GM18907 (cell line): ENCODE data around the gene KMT2B.

Experiments
- ATAC-seq: cut with Tn5 transposase; IDR thresholded peaks from one replicate; pipeline ENCODE4 v1.9.1; 2021; ENCODE audit warnings: mild to moderate bottlenecking, moderate library complexity; ENCODE audit not compliant: unreplicated experiment

The KMT2B gene

GRCh38 chr19:35740423-35741202, 22.8 kb downstream of the KMT2B start:
- peak; percentile 56 for ATAC-seq

GRCh38 chr19:35741203-35741515, 23.4 kb downstream of the KMT2B start:
- no peak for ATAC-seq

- ATAC-seq: no peak
Measured at GRCh38 chr19:35742121-35742724, 24.4 kb downstream of the KMT2B start, which contains the start of gene IGFLR1. TSS of gene IGFLR1 (minus strand) at chr19:35742452. CDS start at chr19:35741180, 1,272 bp downstream.

GRCh38 chr19:35743640-35744429, 26.0 kb downstream of the KMT2B start:
- no peak for ATAC-seq

GRCh38 chr19:35744430-35745327, 26.9 kb downstream of the KMT2B start:
- peak; percentile 39 for ATAC-seq

- ATAC-seq: peak; percentile 41
Measured at GRCh38 chr19:35745328-35746086, 27.7 kb downstream of the KMT2B start, which contains the start of the genes PSENEN and U2AF1L4. TSS of gene PSENEN (plus strand) at chr19:35745651. CDS start at chr19:35745931, 280 bp downstream. TSS of gene U2AF1L4 (minus strand) at chr19:35745418. CDS start at chr19:35745391, 27 bp downstream.

GRCh38 chr19:35746087-35746462, 28.3 kb downstream of the KMT2B start:
- ATAC-seq: no peak

- no peak for ATAC-seq
Measured at GRCh38 chr19:35746531-35746930, 28.7 kb downstream of the KMT2B start.

- peak; percentile 69 for ATAC-seq
Measured at GRCh38 chr19:35748106-35749020, 30.6 kb downstream of the KMT2B start, which contains the start of gene LIN37. TSS of gene LIN37 (plus strand) at chr19:35748576. CDS start at chr19:35748725, 149 bp downstream.

- ATAC-seq: no peak
Measured at GRCh38 chr19:35750167-35750566, 32.4 kb downstream of the KMT2B start.

- no peak for ATAC-seq
Measured at GRCh38 chr19:35751839-35752745, 34.3 kb downstream of the KMT2B start.

- ATAC-seq: no peak
Measured at GRCh38 chr19:35752746-35753350, 35.0 kb downstream of the KMT2B start.

GRCh38 chr19:35753634-35754369, 36.0 kb downstream of the KMT2B start:
- ATAC-seq: no peak

- no peak for ATAC-seq
Measured at GRCh38 chr19:35754370-35755130, 36.7 kb downstream of the KMT2B start.

GRCh38 chr19:35755131-35755549, 37.3 kb downstream of the KMT2B start:
- no peak for ATAC-seq
